ENCODE data around the gene SELENBP1. TPM values are rescaled to one million over a fixed set of nuclear protein-coding genes. Genes with fewer than 3 reads are reported as not detected.

Gene SELENBP1
- total and polyA plus RNA-seq, 2 of the 13 experiments (the other 11 are each of a cell fraction or from before 2014, with no cell fraction given), result 27.8 to 29.0 TPM

- TF ChIP-seq NFATC3 (CRISPR knock-in tag; IDR thresholded peaks at IDR 0.05), result no peak
Measured at GRCh38 chr1:151411884-151412283, 39.4 kb upstream of the SELENBP1 start (continued).

- Histone ChIP-seq H3K9me3 (ENCODE audit: low read length) (no peaks in the 10 kb centered on the region), H3K4me3 (replicated peaks in 1 of 3; ENCODE audit: insufficient read depth in 1 of 3, low read depth in 2 of 3, low read length in 3 of 3) (no peak overlapping the region), H3K27ac (ENCODE audit: extremely low read length, insufficient read depth, low read length) (no peak overlapping the region), H4K20me1 (ENCODE audit: insufficient read depth, low read length) (peaks cover 3% of the 10 kb centered on the region; the same call in 1 of the 2 replicates), H3K36me3 (replicated peaks in 1 of 2; ENCODE audit: control insufficient read depth in 1 of 2, insufficient read depth in 2 of 2, low read length in 2 of 2) (peaks cover 29 to 85% of the 10 kb centered on the region in 2 experiments), H3K4me1 (ENCODE audit: insufficient read depth, low read length) (no peaks in the 10 kb centered on the region), H3K4me2 (ENCODE audit: low read depth, low read length) (no peak overlapping the region), H3K9ac (ENCODE audit: insufficient read depth, low read depth, low read length) (no peak overlapping the region), H3K27me3 (ENCODE audit: control insufficient read depth in 1 of 2, insufficient read depth in 2 of 2, low read length in 2 of 2) (no peaks in the 10 kb centered on the region), H2AFZ (ENCODE audit: low read length) (no peak overlapping the region), H3K79me2 (ENCODE audit: insufficient read depth, low read length) (no peaks in the 10 kb centered on the region)
- POLR2A ChIA-PET, result no interaction called here
- no peak for DNase-seq (ENCODE audit: low spot score)
- TF ChIP-seq TSC22D2 (CRISPR knock-in tag; IDR thresholded peaks at IDR 0.05; ENCODE audit: borderline replicate concordance) (no peak), HDAC6 (IDR thresholded peaks at IDR 0.05; ENCODE audit: low read depth, low read length) (no peak), SKIL (CRISPR knock-in tag; IDR thresholded peaks at IDR 0.05; ENCODE audit: borderline replicate concordance) (no peak), TBP (CRISPR knock-in tag; IDR thresholded peaks at IDR 0.05) (no peak), ZNF530 (CRISPR knock-in tag; IDR thresholded peaks at IDR 0.05; ENCODE audit: low read depth) (no peak), NKX3-1 (CRISPR knock-in tag; IDR thresholded peaks at IDR 0.05) (no peak), POLR2AphosphoS2 (IDR thresholded peaks at IDR 0.05; ENCODE audit: low read depth, low read length) (no peak), ZNF251 (CRISPR knock-in tag; IDR thresholded peaks at IDR 0.05) (no peak), REXO4 (CRISPR knock-in tag; IDR thresholded peaks at IDR 0.05; ENCODE audit: borderline replicate concordance) (no peak), ZNF230 (CRISPR knock-in tag; IDR thresholded peaks at IDR 0.05) (no peak), SOX6 (IDR thresholded peaks at IDR 0.05) (no peak), SOX6 (CRISPR knock-in tag; IDR thresholded peaks at IDR 0.05) (no peak), ELF4 (CRISPR knock-in tag; IDR thresholded peaks at IDR 0.05; ENCODE audit: borderline replicate concordance) (no peak), RNF2 (conservative IDR thresholded peaks at IDR 0.05; ENCODE audit: low read depth) (no peak)
- ATAC-seq, result no peak
- in situ Hi-C loops (cut with HindIII; ENCODE audit: extremely low pct_ligation_motif_present, low pct_unique_long_range_greater_than_20kb), result no loop called here
- CTCF ChIA-PET (ENCODE audit: low intra/inter-chr PET ratio, low total read pairs), result no interaction called here
- no peak for FAIRE-seq
- no TSS peak for BruUV-seq (replicated peaks)
- intact Hi-C loops (cut with micrococcal nuclease; ENCODE audit: unreplicated experiment), result no loop called here
Measured at GRCh38 chr1:151408891-151409290, 36.4 kb upstream of the SELENBP1 start.
